ENCODE measurements around the gene BCAM. TPM values are rescaled to one million over a fixed set of nuclear protein-coding genes. Genes with fewer than 3 reads are reported as not detected.
A peak's percentile ranks its signal among the peaks of the same experiment; 100 is the strongest.

The BCAM gene
- total RNA-seq, 1 experiment from 2014 or later, result 78.7 TPM

GRCh38 chr19:44777715-44778347 is 31.1 kb upstream of the BCAM start, which contains the start of gene CBLC:
Gene CBLC (plus strand): TSS chr19:44777890. CDS start chr19:44777932, 42 bp downstream.
- H3K9me3 ChIP-seq (ENCODE audit: control insufficient read depth in 1 of 2, insufficient read depth in 1 of 2, low read depth in 1 of 2, low read length in 2 of 2), result no peaks in the 10 kb centered on the region
- H3K4me3 ChIP-seq (replicated peaks in 1 of 2; ENCODE audit: low read depth in 1 of 2, low read length in 2 of 2), result peak within 1 kb of the TSS; percentile 75 to 96
- peak; percentile 90 for ATAC-seq
- peak within 1 kb of the TSS; percentile 54 for H2AFZ ChIP-seq (ENCODE audit: low read depth, low read length, poor library complexity, severe bottlenecking)
- POLR2A ChIA-PET, result interaction anchor here (1.1 kb wide), 1 partner anchor 195 kb away, joined by 3 read pairs; no protein-coding TSS in a partner anchor
- H3K27me3 ChIP-seq (ENCODE audit: insufficient read depth, low read length), result no peaks in the 10 kb centered on the region
- peak within 1 kb of the TSS; percentile 90 for H3K27ac ChIP-seq (ENCODE audit: low read depth, low read length)
- H3K4me1 ChIP-seq (ENCODE audit: control insufficient read depth in 1 of 2, insufficient read depth in 2 of 2, low read length in 2 of 2), result peaks cover 51 to 69% of the 10 kb centered on the region in 2 experiments
- H4K20me1 ChIP-seq (ENCODE audit: insufficient read depth), result no peaks in the 10 kb centered on the region
- H3K79me2 ChIP-seq (ENCODE audit: insufficient read depth, low read length), result peaks cover 37% of the 10 kb centered on the region
- TF ChIP-seq POLR2A (IDR thresholded peaks at IDR 0.05; ENCODE audit: borderline replicate concordance, extremely low read depth, insufficient read depth, insufficient read length) (peak; percentile 49), CTCF (IDR thresholded peaks at IDR 0.05 in 2 of 3, conservative IDR thresholded peaks at IDR 0.05 in 1 of 3; ENCODE audit: borderline replicate concordance in 1 of 3, insufficient read depth in 1 of 3, low read depth in 2 of 3, low read length in 2 of 3) (peak in 2 of 3 experiments; percentile 17 to 20; a peak in 2 of 6 replicates), TCF7L2 (IDR thresholded peaks at IDR 0.05; ENCODE audit: borderline replicate concordance, extremely low read depth, insufficient read depth, insufficient read length) (peak; percentile 41), SP1 (IDR thresholded peaks at IDR 0.05; ENCODE audit: low read depth) (no peak; the same call in none of the 2 replicates), CBX3 (IDR thresholded peaks at IDR 0.05; ENCODE audit: low read depth) (peak; percentile 73; the same call in 1 of the 2 replicates), SRF (IDR thresholded peaks at IDR 0.05; ENCODE audit: low read depth) (no peak), ZFX (IDR thresholded peaks at IDR 0.05) (peak; percentile 72; the same call in 1 of the 2 replicates), EGR1 (IDR thresholded peaks at IDR 0.05; ENCODE audit: low read depth) (0 out of 2 replicates have a peak, but pooled peaks have one; percentile 45), RAD21 (IDR thresholded peaks at IDR 0.05; ENCODE audit: low read depth) (no peak), MAX (IDR thresholded peaks at IDR 0.05) (peak; percentile 94), POLR2AphosphoS5 (IDR thresholded peaks at IDR 0.05; ENCODE audit: low read depth, low read length) (peak; percentile 92)
- TF ChIP-seq, protein P1, sequence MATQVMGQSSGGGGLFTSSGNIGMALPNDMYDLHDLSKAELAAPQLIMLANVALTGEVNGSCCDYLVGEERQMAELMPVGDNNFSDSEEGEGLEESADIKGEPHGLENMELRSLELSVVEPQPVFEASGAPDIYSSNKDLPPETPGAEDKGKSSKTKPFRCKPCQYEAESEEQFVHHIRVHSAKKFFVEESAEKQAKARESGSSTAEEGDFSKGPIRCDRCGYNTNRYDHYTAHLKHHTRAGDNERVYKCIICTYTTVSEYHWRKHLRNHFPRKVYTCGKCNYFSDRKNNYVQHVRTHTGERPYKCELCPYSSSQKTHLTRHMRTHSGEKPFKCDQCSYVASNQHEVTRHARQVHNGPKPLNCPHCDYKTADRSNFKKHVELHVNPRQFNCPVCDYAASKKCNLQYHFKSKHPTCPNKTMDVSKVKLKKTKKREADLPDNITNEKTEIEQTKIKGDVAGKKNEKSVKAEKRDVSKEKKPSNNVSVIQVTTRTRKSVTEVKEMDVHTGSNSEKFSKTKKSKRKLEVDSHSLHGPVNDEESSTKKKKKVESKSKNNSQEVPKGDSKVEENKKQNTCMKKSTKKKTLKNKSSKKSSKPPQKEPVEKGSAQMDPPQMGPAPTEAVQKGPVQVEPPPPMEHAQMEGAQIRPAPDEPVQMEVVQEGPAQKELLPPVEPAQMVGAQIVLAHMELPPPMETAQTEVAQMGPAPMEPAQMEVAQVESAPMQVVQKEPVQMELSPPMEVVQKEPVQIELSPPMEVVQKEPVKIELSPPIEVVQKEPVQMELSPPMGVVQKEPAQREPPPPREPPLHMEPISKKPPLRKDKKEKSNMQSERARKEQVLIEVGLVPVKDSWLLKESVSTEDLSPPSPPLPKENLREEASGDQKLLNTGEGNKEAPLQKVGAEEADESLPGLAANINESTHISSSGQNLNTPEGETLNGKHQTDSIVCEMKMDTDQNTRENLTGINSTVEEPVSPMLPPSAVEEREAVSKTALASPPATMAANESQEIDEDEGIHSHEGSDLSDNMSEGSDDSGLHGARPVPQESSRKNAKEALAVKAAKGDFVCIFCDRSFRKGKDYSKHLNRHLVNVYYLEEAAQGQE (IDR thresholded peaks at IDR 0.05; ENCODE audit: low read depth), result no peak
- CTCF ChIA-PET, result interaction anchor here (1.0 kb wide), 1 partner anchor 54 kb away, joined by 6 read pairs; no protein-coding TSS in a partner anchor
- RAD21 ChIA-PET (ENCODE audit: low non-redundant PET in 1 of 2, low total read pairs in 2 of 2, uncharacterized antibody in 2 of 2, unreplicated experiment in 2 of 2), result interaction anchor here in 1 of 2 experiments (2.0 kb wide), 1 partner anchor 54 kb away, joined by 5 read pairs; no protein-coding TSS in a partner anchor
- no TSS peak for BruUV-seq (replicated peaks)
- no peaks in the 10 kb centered on the region for H3K9me2 ChIP-seq (ENCODE audit: insufficient read depth)
- peak; percentile 94 for DNase-seq (ENCODE audit: low read depth, low spot score)
- peak within 1 kb of the TSS; percentile 98 for H3K4me2 ChIP-seq (ENCODE audit: low read length)
- peaks cover 3 to 7% of the 10 kb centered on the region in 2 experiments; a peak in 2 of 4 replicates for H3K36me3 ChIP-seq (ENCODE audit: control insufficient read depth in 1 of 2, insufficient read depth in 2 of 2, low read length in 2 of 2)
- H3K9ac ChIP-seq (ENCODE audit: low read length), result peak within 1 kb of the TSS; percentile 96
- intact Hi-C loops (cut with micrococcal nuclease), result loop anchor here (2.0 to 5.0 kb wide), 2 partner anchors 36 to 67 kb away; no protein-coding TSS in a partner anchor

Measured in HCT116 (cell line).